Thoracic aorta (tissue), 2 donors: ENCODE results near the gene RCE1. TPM values are rescaled to one million over a fixed set of nuclear protein-coding genes. Genes with fewer than 3 reads are reported as not detected.

Experiments
- ATAC-seq: fragments of 150-250 bp; one replicate; pipeline ENCODE4 v1.8.0; 2017; ENCODE audit warnings: low read depth; ENCODE audit not compliant: insufficient number of reproducible peaks, low FRiP score
- DNase-seq: peaks from one replicate; pipeline ENCODE4 v3.0.0-alpha.2; 2020; ENCODE audit warnings: low spot score
- H3K27ac ChIP-seq, 2 donors: fragments of 200-600 bp; sonication (generic); 1 replicate in 1 of 2; 2 replicates in 1 of 2; pipeline ENCODE4 v1.5.1; 2016; ENCODE audit warnings: mild to moderate bottlenecking in 2 of 2, moderate library complexity in 2 of 2
- H3K27me3 ChIP-seq: fragments of 200-600 bp; sonication (generic); replicated peaks from 2 replicates; pipeline ENCODE4 v1.6.0; 2016; ENCODE audit warnings: mild to moderate bottlenecking; ENCODE audit not compliant: insufficient read depth
- H3K36me3 ChIP-seq: fragments of 200-600 bp; sonication (generic); one replicate; pipeline ENCODE4 v1.5.1; 2016
- H3K4me1 ChIP-seq, 2 donors: fragments of 200-600 bp; sonication (generic); 1 replicate in 1 of 2; 2 replicates in 1 of 2; pipeline versions ENCODE4 v1.5.1 to v1.6.0; 2016; ENCODE audit warnings: low read depth in 2 of 2, mild to moderate bottlenecking in 1 of 2; ENCODE audit not compliant: control insufficient read depth in 1 of 2
- H3K4me3 ChIP-seq: fragments of 200-600 bp; sonication (generic); 2 replicates; pipeline ENCODE4 v1.5.1; 2016; ENCODE audit warnings: mild to moderate bottlenecking
- H3K9me3 ChIP-seq: fragments of 200-600 bp; sonication (generic); 2 replicates; pipeline ENCODE4 v1.5.1; 2016
- total RNA-seq, 2 donors: library from RNA; depleted of rRNA; stranded (reverse); fragments of >200 nt; gene quantifications; one replicate each; pipeline versions ENCODE4 v1.1.0 to v1.2.3, GENCODE V29; 2016
- TF ChIP-seq, protein P1 (sequence below): fragments of 200-600 bp; sonication (generic); IDR thresholded peaks from one replicate; pipeline ENCODE4 v1.5.1; 2019; ENCODE audit warnings: antibody characterized with exemption

RCE1 gene
- total RNA-seq, 2 donors from 2014 or later = 11.9 to 17.5 TPM

DNA sequence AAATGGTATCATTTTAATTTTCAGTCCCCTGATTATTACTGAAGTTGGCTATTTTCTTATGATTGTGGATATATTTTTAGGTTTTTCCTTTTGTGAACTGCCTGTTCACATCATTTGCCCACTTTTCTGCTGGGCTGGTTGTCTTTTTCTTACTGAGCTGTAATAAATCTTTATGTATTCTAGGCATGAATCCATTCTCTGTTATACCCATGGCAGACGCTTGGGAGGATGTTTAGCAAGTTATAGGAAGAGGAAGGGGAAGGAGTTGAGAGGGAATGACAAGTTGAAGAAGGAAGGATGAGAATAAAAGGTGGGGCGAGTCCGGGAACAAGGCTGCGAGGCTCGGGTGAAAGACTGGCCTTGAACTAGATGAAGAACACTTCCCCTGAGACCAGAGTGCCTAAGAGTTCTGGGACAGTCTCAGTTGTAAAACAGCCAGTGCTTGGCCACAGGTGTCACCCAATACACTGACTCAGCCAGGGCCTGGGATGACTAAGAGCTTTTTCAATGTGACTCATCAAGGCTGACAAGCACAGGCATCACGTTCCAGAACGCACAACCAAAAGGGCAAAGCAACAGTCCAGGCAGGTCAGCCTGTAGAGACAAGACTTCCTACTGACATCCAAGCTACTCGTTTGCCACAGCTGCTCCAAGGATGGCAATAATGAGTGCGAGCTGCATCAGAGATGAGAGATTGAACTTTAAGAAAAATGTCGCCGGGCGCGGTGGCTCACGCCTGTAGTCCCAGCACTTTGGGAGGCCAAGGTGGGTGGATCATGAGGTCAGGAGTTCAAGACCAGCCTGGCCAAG lies 48.8 kb downstream of the RCE1 start:
- no peaks in the 10 kb centered on the region for H3K4me1 ChIP-seq
- H3K27me3 ChIP-seq = no peaks in the 10 kb centered on the region
- no peak overlapping the region for H3K4me3 ChIP-seq
- ATAC-seq (peak; percentile 87), DNase-seq (peak; percentile 31)
- TF ChIP-seq, protein P1, sequence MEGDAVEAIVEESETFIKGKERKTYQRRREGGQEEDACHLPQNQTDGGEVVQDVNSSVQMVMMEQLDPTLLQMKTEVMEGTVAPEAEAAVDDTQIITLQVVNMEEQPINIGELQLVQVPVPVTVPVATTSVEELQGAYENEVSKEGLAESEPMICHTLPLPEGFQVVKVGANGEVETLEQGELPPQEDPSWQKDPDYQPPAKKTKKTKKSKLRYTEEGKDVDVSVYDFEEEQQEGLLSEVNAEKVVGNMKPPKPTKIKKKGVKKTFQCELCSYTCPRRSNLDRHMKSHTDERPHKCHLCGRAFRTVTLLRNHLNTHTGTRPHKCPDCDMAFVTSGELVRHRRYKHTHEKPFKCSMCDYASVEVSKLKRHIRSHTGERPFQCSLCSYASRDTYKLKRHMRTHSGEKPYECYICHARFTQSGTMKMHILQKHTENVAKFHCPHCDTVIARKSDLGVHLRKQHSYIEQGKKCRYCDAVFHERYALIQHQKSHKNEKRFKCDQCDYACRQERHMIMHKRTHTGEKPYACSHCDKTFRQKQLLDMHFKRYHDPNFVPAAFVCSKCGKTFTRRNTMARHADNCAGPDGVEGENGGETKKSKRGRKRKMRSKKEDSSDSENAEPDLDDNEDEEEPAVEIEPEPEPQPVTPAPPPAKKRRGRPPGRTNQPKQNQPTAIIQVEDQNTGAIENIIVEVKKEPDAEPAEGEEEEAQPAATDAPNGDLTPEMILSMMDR = no peak
- H3K36me3 ChIP-seq = no peaks in the 10 kb centered on the region
- no peaks in the 10 kb centered on the region for H3K9me3 ChIP-seq
- no peak overlapping the region for H3K27ac ChIP-seq

DNA sequence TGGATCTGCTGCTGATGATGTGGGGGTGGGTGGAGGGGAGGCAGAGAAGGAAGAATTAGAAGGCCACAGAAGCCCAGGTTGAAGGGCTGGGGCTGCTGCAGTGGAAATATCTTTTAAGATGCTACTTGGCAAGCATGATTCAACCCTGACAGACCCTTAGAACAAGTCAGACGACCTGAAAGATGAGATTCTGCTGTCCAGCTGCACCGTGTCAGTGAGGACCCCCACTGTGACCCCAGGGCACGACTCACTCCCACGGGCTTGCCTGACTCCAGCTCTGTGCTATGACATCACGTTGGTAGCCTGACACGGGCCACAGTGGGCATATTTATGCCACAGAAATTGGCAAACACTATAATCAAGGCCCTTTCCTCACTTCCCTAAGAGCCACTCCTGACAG lies 49.7 kb downstream of the RCE1 start:
- Histone ChIP-seq H3K4me1 (no peaks in the 10 kb centered on the region), H3K9me3 (no peaks in the 10 kb centered on the region), H3K4me3 (no peak overlapping the region), H3K36me3 (no peaks in the 10 kb centered on the region), H3K27me3 (no peaks in the 10 kb centered on the region), H3K27ac (no peak overlapping the region)
- no peak for ATAC-seq
- no peak for DNase-seq
- TF ChIP-seq, protein P1 = no peak

DNA sequence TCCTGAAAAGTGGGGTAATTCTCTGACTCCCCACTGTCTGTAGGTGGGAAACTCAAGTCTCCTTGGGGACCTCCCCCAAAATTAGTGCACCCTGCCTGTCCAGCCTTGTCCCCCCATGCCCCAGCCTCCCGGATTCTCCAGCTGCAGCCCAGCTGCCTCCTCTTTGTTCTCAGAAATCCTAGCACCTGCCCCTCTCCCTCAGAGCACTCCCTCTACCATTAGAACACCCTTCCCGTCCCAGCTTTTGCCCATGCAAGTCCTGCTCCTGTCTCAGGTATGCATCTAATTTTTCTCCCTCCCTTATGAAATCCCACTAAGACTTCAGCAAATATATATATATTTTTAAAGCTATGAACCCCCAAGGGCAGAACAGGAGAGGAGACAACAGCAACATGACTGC lies 50.9 kb downstream of the RCE1 start:
- H3K9me3 ChIP-seq = no peaks in the 10 kb centered on the region
- H3K36me3 ChIP-seq = no peaks in the 10 kb centered on the region
- no peak overlapping the region for H3K27ac ChIP-seq
- DNase-seq (no peak), ATAC-seq (no peak)
- no peak overlapping the region for H3K4me3 ChIP-seq
- H3K4me1 ChIP-seq = no peaks in the 10 kb centered on the region
- TF ChIP-seq, protein P1 = no peak
- no peaks in the 10 kb centered on the region for H3K27me3 ChIP-seq

Other genes starting within 250 kb of the RCE1 start
- 10 to 100 TPM; 72.7 to 99.8 TPM for gene RBM14, start 226.8 kb upstream of the RCE1 start, total RNA-seq
- 10 to 100 TPM; 61.2 to 84.0 TPM for gene RBM4, start 204.7 kb upstream of the RCE1 start, total RNA-seq
- 1 to 10 TPM; 8.9 to 9.2 TPM for gene RBM4B, start 165.6 kb upstream of the RCE1 start, total RNA-seq
- gene SPTBN2, start 114.2 kb upstream of the RCE1 start, total RNA-seq = 1 to 10 TPM; 1.2 to 5.6 TPM
- 10 to 100 TPM; 12.4 to 23.0 TPM for gene LRFN4, start 13.6 kb downstream of the RCE1 start, total RNA-seq
- gene PC, start 114.9 kb downstream of the RCE1 start, total RNA-seq = 10 to 100 TPM in 1 of 2 donors, 1 to 10 TPM in 1; 8.0 to 12.7 TPM
- not detected for gene C11orf86, start 131.9 kb downstream of the RCE1 start, total RNA-seq
- 10 to 100 TPM in 1 of 2 donors, 1 to 10 TPM in 1; 3.2 to 16.9 TPM for gene SYT12, start 179.7 kb downstream of the RCE1 start, total RNA-seq
- gene RHOD, start 213.4 kb downstream of the RCE1 start, total RNA-seq = 10 to 100 TPM; 31.9 to 51.3 TPM